GM21786 (cell line): ENCODE results near the gene DAB2IP.

ENCODE experiments used
- ATAC-seq: cut with Tn5 transposase; IDR thresholded peaks from one replicate; pipeline ENCODE4 v1.9.1; 2021; ENCODE audit not compliant: unreplicated experiment

The DAB2IP gene

GRCh38 chr9:121625590-121625989 lies 25.8 kb upstream of the DAB2IP start:
- no peak for ATAC-seq

GRCh38 chr9:121626012-121626411 lies 25.4 kb upstream of the DAB2IP start:
- no peak for ATAC-seq

GRCh38 chr9:121627427-121627826 lies 24.0 kb upstream of the DAB2IP start:
- no peak for ATAC-seq

- ATAC-seq = no peak
These were observed 23.0 kb upstream of the DAB2IP start for GRCh38 chr9:121628401-121628800.

GRCh38 chr9:121631115-121631514 lies 20.3 kb upstream of the DAB2IP start:
- no peak for ATAC-seq

GRCh38 chr9:121631978-121632418 lies 19.4 kb upstream of the DAB2IP start:
- no peak for ATAC-seq

GRCh38 chr9:121633119-121633714 lies 18.2 kb upstream of the DAB2IP start:
- no peak for ATAC-seq

GRCh38 chr9:121633736-121634135 lies 17.7 kb upstream of the DAB2IP start:
- no peak for ATAC-seq

- no peak for ATAC-seq
These were observed 16.8 kb upstream of the DAB2IP start for GRCh38 chr9:121634329-121635261.

GRCh38 chr9:121635300-121635876 lies 16.0 kb upstream of the DAB2IP start:
- no peak for ATAC-seq

GRCh38 chr9:121636341-121636865 lies 15.0 kb upstream of the DAB2IP start:
- no peak for ATAC-seq

- no peak for ATAC-seq
These were observed 14.3 kb upstream of the DAB2IP start for GRCh38 chr9:121636978-121637712.

- no peak for ATAC-seq
These were observed 13.7 kb upstream of the DAB2IP start for GRCh38 chr9:121637713-121638220.

- ATAC-seq = no peak
These were observed 13.0 kb upstream of the DAB2IP start for GRCh38 chr9:121638399-121638798.

GRCh38 chr9:121638901-121639592 lies 12.4 kb upstream of the DAB2IP start:
- no peak for ATAC-seq

- ATAC-seq = no peak
These were observed 11.8 kb upstream of the DAB2IP start for GRCh38 chr9:121639619-121640018.

GRCh38 chr9:121640076-121640475 lies 11.4 kb upstream of the DAB2IP start:
- no peak for ATAC-seq

- no peak for ATAC-seq
These were observed 10.8 kb upstream of the DAB2IP start for GRCh38 chr9:121640491-121641223.

GRCh38 chr9:121641224-121641611 lies 10.2 kb upstream of the DAB2IP start:
- no peak for ATAC-seq

- no peak for ATAC-seq
These were observed 8.7 kb upstream of the DAB2IP start for GRCh38 chr9:121642758-121643157.
